GM18861 (cell line): ENCODE results near the gene CXXC4.

Source experiments
- ATAC-seq: cut with Tn5 transposase; IDR thresholded peaks from one replicate; pipeline ENCODE4 v1.9.1; 2021; ENCODE audit not compliant: unreplicated experiment

Gene CXXC4

DNA sequence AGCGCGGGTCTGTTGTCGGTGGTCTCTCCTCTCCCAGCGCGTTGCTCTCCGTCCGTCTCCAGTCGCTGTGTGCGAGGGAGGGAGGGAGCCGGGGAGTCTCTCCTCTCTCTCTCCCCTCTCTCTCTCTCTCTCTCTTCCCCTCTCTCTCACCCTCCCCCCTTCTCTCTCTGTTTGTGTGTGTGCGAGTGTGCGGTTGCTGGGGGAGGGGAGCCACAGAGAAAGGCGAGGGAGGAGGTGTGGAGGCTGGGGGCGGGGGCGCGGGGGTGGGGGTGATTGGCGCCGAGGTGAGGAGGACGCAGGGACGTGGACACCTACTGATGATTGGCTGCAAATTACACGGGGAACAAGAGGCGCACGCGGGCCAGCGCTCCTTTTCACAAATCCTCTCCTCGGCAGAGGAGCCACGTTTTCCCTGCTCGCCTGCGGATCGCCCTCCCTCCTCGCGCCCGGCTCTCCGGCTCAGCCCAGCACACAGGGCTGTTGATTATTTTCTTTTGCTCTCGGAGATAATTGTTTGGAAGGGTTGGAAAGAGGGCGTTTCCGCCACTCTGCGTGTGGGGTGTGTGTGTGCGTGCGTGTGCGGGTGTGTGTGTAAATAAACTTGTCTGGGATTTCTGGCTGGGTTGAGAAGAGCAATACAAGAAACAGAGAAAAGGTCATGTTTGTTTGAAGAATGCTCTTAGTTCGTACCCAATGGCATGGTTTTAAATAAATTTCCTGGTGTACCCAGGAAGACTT is at the start of gene CXXC4:
TSS of gene CXXC4 (minus strand) at position 73 of the 738 bp plus-strand sequence. CDS start 3,092 bp downstream, outside the sequence.
- ATAC-seq = peak; percentile 16

DNA sequence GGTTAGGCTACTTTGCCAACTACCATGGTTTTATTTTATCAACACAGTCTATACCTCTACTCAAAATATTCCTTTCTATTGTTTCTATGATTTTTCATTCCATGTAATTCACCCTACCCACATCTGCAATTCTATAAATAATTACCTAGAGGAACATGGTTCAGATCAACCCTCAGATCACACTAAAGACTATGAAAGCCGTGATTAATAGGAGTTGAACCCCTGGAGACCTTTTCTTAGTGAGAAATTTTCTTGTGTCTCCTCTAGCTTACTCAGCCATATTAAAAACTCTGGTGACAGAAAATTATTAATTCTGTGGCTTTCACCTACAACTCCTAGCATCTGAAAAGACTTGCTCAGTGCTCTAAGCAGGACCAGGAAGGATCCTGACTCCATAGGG is 38.5 kb upstream of the CXXC4 start:
- no peak for ATAC-seq

DNA sequence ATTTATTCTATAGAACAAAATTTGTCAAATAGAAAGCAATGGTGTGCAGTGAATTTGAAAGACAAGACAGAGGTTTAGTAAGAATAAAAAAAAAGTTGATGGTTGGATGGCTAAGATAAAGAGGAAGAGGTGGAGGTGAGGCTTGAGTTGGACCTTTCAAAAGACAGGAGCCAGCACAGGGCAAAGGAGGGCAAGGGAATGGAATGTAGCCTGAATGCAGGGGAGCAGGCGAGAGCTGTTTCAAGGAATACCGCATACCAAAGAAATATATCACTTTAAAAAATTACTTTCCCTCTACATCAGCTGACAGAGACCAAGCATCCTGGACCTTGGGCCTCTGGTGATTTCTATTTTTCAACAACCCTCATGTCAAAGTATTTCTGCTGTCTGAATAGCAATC is 38.0 kb upstream of the CXXC4 start:
- no peak for ATAC-seq

DNA sequence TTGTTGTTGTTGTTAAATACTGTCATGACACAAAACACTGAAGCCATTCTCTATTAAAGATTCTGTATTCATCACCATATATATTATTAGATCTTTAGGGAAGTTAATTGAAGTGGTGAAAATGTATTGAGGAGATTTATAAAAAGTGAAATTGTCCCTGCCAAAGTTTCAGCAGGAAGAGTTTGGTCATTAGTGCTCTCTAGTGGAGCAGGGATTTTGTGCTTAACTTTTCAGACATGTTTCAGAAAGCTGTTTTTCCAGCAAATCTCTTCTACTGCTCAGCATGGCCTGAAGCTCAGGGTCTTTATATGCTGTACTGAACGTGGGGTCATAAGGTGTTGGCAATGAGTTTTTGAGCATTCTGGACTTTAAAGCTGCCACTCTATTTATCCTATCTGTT is 36.7 kb upstream of the CXXC4 start:
- ATAC-seq = no peak

DNA sequence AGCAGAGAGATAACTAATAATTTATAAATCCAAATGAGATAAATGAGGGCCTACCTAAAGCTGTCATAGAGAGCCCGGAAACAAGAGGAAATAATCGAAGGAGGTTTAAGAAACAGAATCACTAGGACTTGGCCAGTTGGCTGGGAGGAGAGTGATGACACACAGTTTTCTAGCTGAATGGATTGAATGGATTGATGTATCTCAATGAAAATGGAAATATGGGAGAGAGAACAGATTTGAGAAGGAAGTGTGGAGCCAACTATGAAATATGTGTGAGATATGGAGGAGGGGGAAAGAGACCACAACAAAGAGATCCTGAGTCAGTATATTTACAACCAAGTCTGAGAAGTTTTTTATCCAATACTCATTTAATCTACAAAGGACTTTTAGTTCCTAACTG is 35.7 kb upstream of the CXXC4 start:
- ATAC-seq = no peak

DNA sequence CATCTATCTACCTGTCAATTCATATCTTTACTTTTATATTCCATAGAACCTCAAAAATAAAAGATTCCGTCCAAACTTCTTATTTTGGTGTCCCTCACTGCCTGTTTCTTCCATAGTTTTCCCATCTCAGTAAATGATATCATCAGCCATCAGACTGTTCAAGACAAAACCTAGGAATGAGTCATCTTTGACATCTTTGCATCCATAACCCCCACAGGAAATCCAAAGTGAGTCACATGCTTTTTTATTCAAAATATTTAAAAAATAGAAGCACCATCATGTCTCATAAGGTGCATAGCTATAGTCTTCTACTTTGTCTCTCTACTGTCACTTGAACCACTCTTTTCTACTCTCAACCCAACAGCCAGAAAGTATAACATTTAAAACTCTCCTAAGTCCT is 29.9 kb upstream of the CXXC4 start:
- no peak for ATAC-seq

DNA sequence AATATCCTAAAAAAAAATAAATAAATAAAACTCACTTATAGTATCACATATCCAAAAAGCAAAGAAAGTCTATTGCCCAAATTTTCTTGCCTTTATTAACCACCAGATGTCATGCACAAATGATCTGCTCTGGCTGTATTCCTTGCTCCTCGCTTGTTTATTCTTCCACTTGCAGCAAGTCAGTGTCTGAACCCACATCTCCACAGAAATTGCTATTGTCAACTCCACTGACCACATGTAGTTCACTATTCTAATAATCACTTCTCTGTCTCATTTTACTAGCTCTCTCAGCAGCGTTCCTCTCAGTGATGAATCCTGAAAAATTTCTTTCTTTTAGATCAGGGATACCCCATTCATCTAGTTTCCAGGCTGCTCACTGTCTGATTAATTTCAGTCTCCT is 29.3 kb upstream of the CXXC4 start:
- ATAC-seq = no peak

DNA sequence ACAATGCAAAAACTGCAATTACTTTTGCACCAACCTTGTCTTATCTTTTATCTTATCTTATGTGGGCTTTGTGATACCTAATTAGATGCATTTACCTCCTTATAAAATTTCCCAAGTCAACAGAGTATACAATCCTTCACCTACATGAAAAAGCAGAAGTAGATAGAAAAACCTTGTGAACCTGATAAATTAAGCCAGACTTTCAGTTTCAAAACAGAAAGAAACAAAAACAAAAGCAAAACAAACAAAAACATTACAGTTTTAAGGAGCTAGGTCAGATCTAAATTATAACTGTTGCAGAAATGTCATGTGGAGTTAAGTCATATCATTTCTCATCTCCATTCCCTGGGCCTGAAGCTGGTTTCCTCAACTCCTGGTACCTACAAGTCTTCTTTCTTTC is 24.9 kb upstream of the CXXC4 start:
- peak; percentile 90 for ATAC-seq

DNA sequence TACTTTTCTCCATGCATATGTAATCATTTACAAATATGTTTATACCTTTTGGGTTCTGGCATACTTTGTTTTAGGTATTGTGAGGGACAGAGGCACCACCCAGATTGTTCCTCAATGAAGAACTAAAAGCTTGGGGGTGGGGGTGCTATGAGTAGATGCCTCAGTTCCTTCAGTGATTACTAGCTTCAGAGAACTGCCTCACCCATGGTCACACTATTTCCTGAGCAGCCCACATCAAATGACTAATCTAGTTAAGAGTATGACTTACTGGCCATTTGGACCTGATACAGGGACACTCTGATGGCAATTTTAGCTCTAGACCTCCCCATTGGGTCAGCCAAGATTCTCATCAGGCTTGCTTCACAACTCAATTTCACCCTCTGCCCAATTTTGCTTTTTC is 22.2 kb upstream of the CXXC4 start:
- no peak for ATAC-seq

DNA sequence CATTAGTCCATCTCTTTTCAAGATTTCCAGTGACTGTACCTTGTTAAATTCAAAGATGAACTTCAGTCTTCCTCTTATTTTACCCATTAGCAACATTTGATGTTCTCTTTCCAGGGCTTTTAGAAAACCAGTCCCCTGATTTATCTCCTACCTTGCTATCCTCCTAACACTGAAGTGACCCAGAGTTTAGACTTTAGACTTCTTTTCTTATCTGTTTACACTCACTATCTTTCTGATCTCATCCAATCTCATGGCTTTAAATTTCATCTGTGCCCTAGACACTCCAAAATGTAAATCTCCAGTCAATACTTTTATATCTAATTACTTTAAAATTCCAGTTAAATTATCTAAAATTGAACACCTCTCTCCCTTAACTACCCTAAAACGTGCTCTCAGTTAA is 13.5 kb upstream of the CXXC4 start:
- no peak for ATAC-seq

DNA sequence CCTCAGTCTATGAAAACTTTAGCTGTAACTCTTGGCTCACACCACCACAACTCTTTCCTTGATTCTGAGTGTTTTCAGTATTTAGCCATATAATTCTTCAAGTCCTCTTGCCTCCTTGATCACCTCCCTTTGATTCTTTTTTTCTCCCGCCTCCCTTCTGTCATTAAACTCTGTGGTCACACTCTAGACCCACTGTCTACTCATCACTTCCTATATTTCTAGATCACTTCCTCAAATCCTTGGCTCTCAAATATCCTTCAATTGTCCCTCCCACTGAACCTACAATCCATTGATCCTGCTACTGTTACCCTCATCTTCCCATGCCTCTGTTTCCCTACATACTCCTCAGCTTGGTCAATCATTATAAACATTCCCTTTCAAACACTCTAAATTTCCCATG is 12.4 kb upstream of the CXXC4 start:
- no peak for ATAC-seq

DNA sequence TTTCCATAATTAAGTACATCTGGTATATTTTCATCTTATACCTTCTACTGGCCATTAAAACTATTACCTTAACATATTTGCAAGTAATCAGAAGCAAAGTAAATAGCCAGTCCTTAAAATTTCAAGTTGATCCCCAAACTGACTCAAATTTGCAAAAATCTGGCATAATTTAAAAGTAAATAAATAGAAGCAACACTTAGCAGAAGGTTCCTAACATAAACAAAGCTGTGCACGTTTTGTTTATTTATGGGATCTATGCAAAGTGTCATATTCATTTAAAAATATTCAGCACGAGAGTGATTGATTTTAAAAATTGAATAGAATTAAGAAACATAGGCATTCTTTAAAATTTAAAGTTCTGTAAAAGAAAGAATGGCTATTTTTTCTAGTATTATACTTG is 9.8 kb upstream of the CXXC4 start:
- no peak for ATAC-seq

DNA sequence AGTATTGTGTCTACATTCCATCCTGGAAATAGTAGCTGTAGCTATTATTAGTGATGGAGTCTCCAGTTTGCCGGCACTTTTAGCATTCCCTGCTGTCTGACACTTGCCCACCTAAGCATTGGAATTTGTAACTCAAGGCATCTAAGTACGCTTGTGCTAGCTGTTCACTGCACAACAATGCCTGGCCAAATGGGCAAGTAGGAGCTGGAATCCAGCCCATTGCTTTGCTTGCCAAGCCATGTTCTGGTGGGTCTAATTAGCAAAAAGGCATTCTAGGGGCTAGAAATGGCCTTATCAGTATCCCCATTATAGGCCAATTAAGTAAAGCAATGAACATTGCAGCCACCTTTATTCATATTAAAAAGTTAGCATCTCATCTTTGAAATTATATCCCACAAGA is 7.8 kb upstream of the CXXC4 start:
- ATAC-seq = no peak

DNA sequence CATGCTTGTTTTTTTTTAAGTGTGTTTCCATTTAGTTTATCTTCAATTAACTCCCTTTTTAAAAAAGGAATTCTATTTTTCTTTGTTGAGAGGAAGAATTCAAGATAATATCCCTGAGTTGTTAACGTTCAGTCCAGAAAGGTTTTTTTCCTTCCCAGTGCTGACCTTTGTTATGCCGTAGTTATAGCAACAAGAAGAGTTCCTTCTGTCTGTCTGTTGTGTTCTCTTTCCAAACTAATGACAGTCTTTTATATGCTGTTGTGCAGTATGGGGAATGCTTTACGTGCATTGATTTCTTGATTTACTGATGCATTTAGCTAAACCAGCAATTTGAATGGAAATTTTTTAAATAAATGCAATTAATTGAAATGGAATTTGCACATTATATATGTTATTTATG is 6.6 kb upstream of the CXXC4 start:
- no peak for ATAC-seq

DNA sequence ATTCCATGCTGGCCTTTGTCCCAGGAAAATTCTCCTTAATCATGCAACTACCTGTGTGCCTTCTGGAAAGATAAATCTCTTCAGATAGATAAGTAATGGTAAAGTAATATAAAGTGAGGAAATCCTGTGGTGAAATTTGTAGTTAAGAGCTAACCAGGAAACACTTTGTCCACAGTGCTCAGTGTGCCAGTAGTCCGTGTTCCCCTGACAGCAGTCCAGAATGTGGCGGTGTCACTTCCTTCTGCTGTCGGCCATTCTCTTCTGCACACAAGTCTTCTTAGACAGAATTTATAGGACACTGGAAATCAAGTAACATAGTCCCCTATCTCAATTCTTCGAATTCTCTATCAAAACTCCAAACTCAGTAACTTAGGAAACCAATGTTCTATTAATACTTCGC is 5.7 kb upstream of the CXXC4 start:
- ATAC-seq = no peak

DNA sequence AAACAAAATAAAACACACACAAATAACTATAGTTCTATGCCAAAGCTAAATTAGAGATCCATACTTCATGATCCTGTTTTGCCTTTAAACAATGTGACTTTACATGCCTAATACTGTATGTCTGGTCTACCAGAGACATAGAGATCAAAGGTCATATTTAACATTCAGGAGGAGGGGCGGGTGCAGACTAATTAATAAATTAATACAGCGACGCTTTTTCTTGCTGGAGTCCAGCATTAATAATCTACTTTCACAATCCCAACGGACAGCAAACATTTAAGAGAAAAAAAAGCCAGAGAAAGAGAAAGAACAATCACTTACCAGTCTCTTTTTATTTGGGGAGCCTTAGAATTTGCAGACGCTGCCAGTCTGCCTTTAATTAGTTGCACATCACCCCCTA is 509 bp downstream of the CXXC4 start:
- no peak for ATAC-seq

DNA sequence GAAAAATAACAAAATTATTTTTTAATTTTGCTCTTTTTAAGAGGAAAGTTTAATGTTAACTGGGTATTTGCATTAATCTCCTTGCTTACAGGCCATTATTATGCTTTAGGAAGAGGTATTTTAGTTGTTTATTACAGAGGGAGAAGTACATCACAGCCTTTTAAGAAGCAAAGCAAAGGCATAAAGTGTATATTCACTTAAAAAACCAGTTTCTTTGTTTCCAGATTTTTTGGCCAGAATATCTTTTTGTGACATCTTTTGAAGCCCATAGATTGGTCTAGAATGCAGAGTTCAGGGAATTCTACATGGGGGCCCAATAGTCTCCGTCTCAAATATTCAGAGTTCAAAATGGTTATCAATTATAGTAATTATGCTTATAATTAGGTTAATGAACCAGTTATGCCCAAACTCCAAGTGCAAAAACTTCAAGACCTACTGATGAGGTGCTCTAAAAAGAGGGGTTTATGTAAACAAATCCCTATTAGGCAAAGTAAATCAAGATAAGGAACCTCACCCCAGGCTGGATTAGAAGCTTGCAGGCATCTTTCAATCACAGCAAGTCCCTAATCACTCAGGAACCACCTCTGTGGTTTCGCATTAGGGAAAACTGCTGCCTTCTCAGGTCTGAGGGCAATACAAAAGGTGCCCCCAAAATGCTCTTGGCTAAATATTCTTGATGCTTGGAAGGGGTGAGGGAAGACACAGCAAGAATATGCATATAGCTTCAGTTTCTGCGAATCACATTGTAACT is 1.4 kb downstream of the CXXC4 start:
- no peak for ATAC-seq

DNA sequence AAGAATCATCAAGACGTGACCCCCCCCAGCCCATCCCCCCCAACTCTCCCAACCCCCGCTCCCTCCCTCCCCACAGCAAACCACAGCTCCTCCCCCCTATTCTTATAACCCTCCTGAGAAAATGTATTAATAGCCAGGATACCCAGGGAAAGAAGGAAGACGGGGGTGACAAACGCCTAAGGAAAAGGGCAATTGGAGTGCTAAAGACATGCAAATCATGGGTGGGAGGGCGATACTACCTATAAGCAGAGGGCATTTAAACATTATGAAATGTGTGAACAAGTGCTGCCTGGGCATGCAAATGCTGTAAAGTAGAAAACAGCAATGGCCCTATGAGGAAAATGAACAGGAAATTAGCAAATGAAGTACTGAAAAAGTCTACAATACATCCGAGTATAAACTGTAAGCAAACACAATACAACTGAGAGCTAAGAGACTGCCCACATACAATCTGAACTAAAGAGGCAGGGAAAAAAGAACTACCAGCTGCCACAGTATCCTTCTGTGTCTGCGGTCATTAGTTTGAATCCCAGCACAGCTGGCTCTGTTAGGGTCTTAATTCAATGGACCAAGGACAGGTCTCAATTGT is 2.4 kb downstream of the CXXC4 start:
- peak; percentile 37 for ATAC-seq

DNA sequence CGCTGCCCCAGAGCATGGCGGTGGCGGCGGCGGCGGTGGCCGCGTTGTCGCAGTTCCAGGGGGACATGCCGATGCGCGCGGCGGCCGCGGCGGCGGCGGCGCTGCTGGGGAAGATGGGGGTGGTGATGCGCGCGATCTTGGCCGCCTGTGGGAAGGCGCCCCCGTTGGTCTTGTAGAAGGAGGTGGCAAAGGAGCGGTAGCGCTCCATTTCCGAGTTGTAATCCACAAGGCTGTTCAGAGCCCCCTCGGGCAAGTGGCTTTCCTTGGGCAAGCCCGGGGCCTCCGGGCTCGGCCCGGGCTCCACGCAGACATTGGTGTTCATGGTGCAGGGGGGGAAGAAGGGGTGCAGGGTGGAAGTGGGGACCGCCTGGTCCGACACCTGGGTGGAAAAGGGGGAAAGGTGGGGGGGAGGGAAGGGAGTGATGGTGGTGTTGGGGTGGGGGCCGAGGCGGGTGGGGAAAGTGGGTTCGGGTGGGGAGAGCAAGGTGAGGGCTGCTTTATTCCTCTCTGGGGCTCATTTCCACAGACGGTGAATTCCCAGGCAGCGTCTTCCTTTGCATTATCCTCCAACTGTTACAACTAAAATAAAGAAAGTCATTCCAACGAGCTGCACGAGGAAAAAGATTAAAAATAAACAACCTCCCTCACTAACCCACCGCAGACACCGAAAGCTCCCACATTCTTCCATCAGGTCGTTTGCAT is 3.1 kb downstream of the CXXC4 start:
- ATAC-seq = peak; percentile 11

DNA sequence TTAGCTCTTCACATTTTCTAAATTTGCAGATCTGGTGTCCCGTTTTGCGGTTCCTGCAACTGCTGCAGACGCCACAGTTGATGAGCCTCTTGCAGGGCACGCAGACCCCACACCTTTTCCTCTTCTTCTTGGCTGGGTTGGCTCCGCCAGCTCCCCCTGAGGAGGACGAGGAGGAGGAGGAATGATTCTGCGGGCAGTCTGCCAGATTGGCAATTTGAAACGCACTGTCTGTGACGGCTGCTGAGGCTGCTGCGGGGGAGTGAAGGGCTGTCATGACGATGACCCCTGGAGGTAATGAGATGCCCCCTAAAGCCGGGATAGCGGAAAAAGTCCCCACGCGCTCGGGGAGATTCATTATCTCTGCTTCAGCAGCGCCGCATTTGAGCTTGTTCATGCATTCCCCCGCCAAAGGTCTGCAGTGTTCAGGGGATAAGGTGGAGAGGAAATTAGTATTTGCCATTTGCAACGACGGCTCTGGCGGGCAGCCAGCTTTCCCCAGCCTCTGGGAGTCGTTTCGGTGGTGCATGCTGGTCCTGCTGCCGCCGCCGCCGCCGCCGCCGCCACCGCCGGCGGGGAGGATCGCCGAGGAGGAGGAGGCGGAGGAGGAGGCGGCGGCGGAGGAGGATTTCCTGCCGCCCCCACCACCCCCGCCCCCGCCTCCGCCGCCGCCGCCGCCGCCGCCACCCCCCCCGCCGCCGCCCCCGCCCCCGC is 3.8 kb downstream of the CXXC4 start:
- ATAC-seq = peak; percentile 11
